GM18517 (cell line): ENCODE data around the gene JUNB.

Source experiments
- ATAC-seq: cut with Tn5 transposase; IDR thresholded peaks from one replicate; pipeline ENCODE4 v1.9.1; 2021; ENCODE audit warnings: mild to moderate bottlenecking, moderate library complexity; ENCODE audit not compliant: unreplicated experiment

Gene JUNB

DNA sequence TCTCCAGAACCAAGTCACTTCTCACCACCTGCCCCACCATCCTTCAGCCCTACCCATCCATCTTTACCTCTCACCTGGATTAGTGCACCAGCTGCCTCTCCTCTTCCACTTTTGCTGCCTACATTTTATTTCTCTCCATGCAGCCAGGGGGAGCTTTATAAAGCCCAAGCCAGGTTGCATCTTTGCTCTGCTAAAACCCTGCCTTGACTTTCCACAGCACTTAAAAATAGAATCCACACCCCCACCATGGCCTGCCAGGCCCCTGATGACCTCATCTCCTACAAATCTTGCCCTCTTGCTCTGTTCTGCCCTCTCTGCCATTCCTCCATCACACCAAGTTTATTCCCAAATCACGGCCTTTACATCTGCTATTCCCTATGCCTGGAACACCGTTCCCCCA lies 17.7 kb upstream of the JUNB start:
- ATAC-seq, result no peak

GRCh38 chr19:12774588-12775555 lies 16.4 kb upstream of the JUNB start, which contains the start of gene HOOK2:
Gene HOOK2, minus strand, starts transcription at chr19:12775552. Its CDS starts 103 bp downstream, at chr19:12775449.
- ATAC-seq, result no peak

- no peak for ATAC-seq
These were observed 13.9 kb upstream of the JUNB start for GRCh38 chr19:12777217-12778016.

GRCh38 chr19:12778017-12778904 lies 13.0 kb upstream of the JUNB start:
- no peak for ATAC-seq

GRCh38 chr19:12778905-12779161 lies 12.5 kb upstream of the JUNB start:
- no peak for ATAC-seq

GRCh38 chr19:12779162-12779993 lies 11.9 kb upstream of the JUNB start:
- ATAC-seq, result no peak

DNA sequence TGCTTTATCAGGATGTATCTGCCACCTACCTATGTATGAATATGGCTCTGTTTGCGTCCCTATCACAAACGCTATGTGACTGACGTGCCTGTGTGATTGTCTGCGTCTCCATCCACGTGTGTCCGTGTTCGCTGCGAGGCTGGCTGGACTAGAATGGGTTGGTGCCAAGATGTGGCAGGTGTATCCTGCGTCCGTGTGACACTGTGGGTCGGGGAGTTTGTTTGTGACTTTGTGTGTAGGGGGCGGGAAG lies 9.2 kb upstream of the JUNB start:
- no peak for ATAC-seq

DNA sequence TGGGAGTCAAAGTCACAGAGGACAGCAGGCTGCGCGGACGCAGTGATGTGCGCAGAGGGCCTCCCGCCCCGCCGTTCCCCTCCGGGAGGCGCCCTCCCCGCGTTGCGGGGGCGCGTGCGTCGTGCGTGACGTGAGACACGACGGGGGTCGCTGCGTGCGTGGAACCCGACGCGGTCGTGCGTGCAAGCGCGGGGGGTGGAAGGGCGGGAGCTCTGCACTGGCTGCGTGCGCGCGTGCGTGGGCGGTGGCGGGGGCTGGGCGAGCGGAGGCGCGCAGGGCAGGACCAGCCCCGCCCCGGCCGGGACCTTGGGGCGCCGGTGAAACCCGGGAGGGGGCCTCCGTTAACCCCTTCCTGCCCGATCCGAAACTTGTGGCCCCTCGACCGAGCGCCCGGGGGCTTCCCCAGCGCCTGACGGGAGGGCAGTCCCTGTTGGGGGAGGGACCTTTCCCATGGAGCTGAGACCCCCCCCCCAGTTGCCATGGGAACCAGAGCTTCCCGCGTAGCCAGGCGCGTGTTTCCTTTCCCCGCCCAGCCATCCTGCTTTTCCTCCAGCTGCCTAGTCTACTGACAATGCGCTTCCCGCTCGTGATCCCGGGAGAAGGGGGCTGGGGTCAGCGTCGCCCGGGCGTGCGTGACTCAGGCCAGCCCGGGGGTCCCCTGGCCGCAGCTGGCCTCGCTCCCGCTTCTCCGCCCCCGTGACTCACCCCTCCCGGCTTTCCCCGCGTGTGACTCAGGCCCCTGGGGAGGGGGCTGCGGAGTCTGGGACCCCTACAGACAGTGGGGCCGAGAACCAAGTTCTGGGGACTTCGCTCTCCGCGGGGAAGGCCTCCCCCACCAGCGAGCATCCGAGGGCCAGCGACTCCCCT lies 8.6 kb upstream of the JUNB start:
- no peak for ATAC-seq

GRCh38 chr19:12783291-12783848 lies 7.9 kb upstream of the JUNB start:
- ATAC-seq, result no peak

- ATAC-seq, result no peak
These were observed 7.4 kb upstream of the JUNB start for GRCh38 chr19:12783849-12784393.

GRCh38 chr19:12784394-12784870 lies 6.9 kb upstream of the JUNB start:
- ATAC-seq, result no peak

DNA sequence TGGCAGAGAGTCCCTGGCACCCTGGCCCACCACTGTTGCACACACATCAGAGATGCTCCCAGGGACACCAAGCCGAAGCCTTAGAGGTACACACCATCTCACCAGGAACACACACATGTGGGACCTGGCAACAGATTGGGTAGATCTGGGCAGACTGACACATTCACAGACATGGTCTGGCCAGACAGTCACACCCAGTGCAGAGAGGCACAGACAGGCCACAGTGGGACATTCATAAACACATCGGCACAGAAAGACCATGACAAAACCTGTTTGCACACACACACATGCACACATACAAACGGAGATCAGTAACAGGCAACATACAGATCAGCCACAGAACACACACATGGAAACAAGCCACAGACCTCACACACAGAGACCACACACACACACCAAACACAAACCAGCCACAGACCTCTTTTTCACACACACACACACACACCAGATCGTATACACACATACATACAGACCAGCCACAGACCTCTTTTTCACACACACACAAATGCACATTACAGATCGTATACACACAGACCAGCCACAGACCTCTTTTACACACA lies 6.3 kb upstream of the JUNB start:
- ATAC-seq, result no peak

DNA sequence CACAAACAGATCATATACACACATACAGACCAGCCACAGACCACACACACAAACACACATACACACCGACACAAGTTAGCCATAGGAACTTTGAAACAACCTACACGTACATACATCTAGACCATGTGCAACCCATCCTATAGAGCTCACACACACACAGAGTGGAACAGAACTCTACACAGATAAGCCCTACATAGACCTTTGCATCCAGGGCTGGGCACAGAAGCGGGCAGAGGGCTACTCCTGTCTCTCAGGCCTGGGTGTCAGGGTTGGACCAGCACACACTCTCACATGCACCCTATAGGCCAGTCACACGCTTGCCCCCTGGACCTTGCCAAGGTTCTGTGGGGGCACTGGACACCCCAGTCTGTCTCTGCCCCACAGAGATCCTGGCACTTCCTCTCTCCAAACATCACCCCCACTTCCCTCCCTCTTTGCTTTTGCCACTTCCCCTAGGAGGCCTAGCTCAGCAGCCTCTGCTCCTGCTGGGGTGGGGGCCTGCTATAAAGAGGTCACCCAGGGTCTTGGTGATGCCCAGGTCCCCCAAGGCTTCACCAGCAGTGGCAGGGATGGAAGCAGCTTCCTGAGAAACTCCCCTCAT lies 5.8 kb upstream of the JUNB start:
- ATAC-seq, result no peak

DNA sequence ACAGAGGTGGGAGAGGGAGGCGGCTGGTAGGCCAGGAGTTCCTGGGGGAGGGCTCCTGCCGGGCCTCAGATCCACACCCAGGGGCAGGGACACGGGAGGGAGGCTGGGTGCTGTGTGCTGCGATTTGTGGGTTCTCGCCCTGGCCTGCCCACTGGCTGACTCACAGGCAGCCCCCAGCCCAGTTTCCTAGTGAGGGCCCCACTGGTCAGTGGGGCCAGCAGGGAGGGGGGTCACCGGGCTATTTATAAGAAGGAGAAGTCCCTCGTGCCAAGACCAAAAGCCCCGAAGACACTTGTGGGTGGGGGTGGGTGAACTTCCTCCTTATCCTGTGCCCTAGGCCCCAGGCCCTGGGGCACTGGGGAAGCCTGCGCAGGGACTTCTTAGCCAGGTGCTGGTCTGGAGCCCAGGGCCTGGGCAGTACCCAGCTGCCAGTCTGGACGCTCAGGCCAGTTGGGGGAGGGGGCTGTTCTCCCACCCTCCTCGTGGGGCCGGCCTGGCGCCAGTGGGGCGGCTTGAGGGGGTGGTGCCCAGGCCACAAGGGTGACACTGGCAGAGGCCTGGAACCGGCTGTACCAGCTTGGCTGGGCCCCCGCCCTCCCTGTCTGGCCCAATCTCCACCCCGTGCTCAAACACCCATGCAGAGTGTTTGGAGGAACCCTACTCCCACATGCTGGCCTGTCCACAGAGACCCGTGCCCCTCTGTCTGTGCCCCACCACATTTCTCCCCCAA lies 5.0 kb upstream of the JUNB start:
- ATAC-seq, result no peak

- no peak for ATAC-seq
These were observed 4.3 kb upstream of the JUNB start for GRCh38 chr19:12786952-12787351.

- ATAC-seq, result no peak
These were observed 3.8 kb upstream of the JUNB start for GRCh38 chr19:12787458-12787857.

DNA sequence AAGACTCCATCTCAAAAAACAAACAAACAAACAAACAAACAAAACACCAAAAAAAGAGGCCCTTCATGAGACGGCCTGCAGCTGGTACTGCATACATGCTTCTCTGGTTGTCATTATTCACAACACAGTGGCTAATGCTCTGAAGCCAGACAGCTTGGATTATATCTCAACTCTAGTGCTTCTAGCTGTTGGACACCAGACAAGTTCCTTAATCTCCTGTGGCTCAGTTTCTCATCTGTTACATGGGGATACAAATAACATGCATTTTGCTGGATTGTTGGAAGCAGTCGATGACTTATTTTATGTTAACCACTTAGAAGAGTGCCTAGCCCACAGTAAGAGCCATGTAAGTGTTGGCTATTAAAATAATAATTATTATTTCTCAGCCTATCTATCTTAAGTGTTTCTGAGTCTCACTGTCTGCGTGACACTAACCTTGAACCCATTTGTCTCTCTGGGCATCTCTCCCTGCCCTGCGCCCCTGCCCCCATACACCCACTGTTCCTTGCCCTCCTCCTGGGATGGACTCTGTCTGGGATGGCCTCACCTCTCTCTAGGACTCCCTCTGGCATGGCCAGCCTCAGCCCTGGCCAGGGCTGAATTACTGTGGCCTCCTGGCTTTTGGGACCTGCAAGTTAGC lies 3.1 kb upstream of the JUNB start:
- ATAC-seq, result no peak
